Measurements from ENCODE around the gene F12.

F12 gene

GRCh38 chr5:177439518-177440053 is 30.2 kb upstream of the F12 start:
- no peak for FAIRE-seq
- no peak for TF ChIP-seq CTCF (IDR thresholded peaks at IDR 0.05; ENCODE audit: insufficient read depth, missing control alignments)
- no peak for DNase-seq (ENCODE audit: insufficient read length, low spot score)

GRCh38 chr5:177438468-177438867 is 29.1 kb upstream of the F12 start:
- DNase-seq (ENCODE audit: insufficient read length, low spot score): no peak
- no peak for TF ChIP-seq CTCF (IDR thresholded peaks at IDR 0.05; ENCODE audit: insufficient read depth, missing control alignments)
- no peak for FAIRE-seq

- no peak for TF ChIP-seq CTCF (IDR thresholded peaks at IDR 0.05; ENCODE audit: insufficient read depth, missing control alignments)
- DNase-seq (ENCODE audit: insufficient read length, low spot score): no peak
- no peak for FAIRE-seq
Measured at GRCh38 chr5:177437623-177438022, 28.3 kb upstream of the F12 start.

GRCh38 chr5:177435847-177436536 is 26.6 kb upstream of the F12 start:
- DNase-seq (ENCODE audit: insufficient read length, low spot score) (no peak), FAIRE-seq (no peak)
- no peak for TF ChIP-seq CTCF (IDR thresholded peaks at IDR 0.05; ENCODE audit: insufficient read depth, missing control alignments)

- DNase-seq (ENCODE audit: insufficient read length, low spot score) (no peak), FAIRE-seq (no peak)
Measured at GRCh38 chr5:177434942-177435738, 25.8 kb upstream of the F12 start.

GRCh38 chr5:177434437-177434836 is 25.1 kb upstream of the F12 start:
- DNase-seq (ENCODE audit: insufficient read length, low spot score): no peak
- no peak for TF ChIP-seq CTCF (IDR thresholded peaks at IDR 0.05; ENCODE audit: insufficient read depth, missing control alignments)
- no peak for FAIRE-seq

More at GRCh38 chr5:177434942-177435738, 25.8 kb upstream of the F12 start:
- TF ChIP-seq CTCF (IDR thresholded peaks at IDR 0.05; ENCODE audit: insufficient read depth, missing control alignments): no peak

Measured in D721Med (cell line).